HCT116 (cell line): ENCODE measurements around the gene CCNC. TPM values are rescaled to one million over a fixed set of nuclear protein-coding genes. Genes with fewer than 3 reads are reported as not detected.

Experiments
- ATAC-seq: fragments of 200-7000 bp; cut with Tn5 transposase; 2 replicates; pipeline ENCODE4 v1.9.1; 2020; ENCODE audit warnings: mild to moderate bottlenecking, moderate library complexity
- BruUV-seq: library from RNA; stranded (reverse); fragments of 400-500 nt; replicated peaks from 2 replicates; lab custom pipeline; 2021; lab: Mats Ljungman, UMichigan
- CTCF ChIA-PET: fragments of 300-600 bp; sonication (Branson Sonifier 250); formaldehyde crosslinking; loops from one replicate; lab custom pipeline; 2021; ENCODE audit warnings: antibody characterized with exemption; lab: Charles Lee
- POLR2A ChIA-PET: fragments of 300-600, 350-600 bp; sonication (Branson Sonifier 250); formaldehyde crosslinking; loops from one replicate; lab custom pipeline; 2021; ENCODE audit warnings: antibody characterized with exemption; lab: Charles Lee
- RAD21 ChIA-PET, 2 experiments: fragments of 300-600 bp; sonication (Branson Sonifier 250); formaldehyde crosslinking; loops; one replicate each; lab custom pipeline; 2023; ENCODE audit warnings: low total read pairs in 2 of 2; ENCODE audit not compliant: uncharacterized antibody in 2 of 2, unreplicated experiment in 2 of 2, low non-redundant PET in 1 of 2; lab: Charles Lee
- DNase-seq: peaks from one replicate; pipeline ENCODE4 v3.0.0-alpha.2; 2010; ENCODE audit warnings: low read depth, low spot score
- H2AFZ ChIP-seq: fragments of 200-600 bp; shearing (Covaris generic), sonication (generic); 2 replicates; pipeline ENCODE4 v1.6.1; 2017; ENCODE audit warnings: low read depth, mixed run types, mixed read lengths, antibody characterized with exemption, low read length; ENCODE audit not compliant: poor library complexity, severe bottlenecking
- H3K27ac ChIP-seq: 2 replicates; pipeline ENCODE4 v1.5.1; 2012; ENCODE audit warnings: low read depth, low read length
- H3K27me3 ChIP-seq: fragments of 200-600 bp; sonication (generic); 2 replicates; pipeline ENCODE4 v1.6.1; 2016; ENCODE audit warnings: mixed run types, low read length, mixed read lengths; ENCODE audit not compliant: insufficient read depth
- H3K36me3 ChIP-seq, 2 experiments: fragments of 200-500 bp in 1 of 2; fragments of 200-600 bp in 1 of 2; sonication (Bioruptor generic) in 1 of 2; sonication (generic) in 1 of 2; 2 replicates each; pipeline versions ENCODE4 v1.5.1 to v1.6.1; 2014 to 2016; ENCODE audit warnings: low read length in 2 of 2, inconsistent platforms in 1 of 2, mixed read lengths in 1 of 2, mixed run types in 1 of 2; ENCODE audit not compliant: insufficient read depth in 2 of 2, control insufficient read depth in 1 of 2
- H3K4me1 ChIP-seq, 2 experiments: fragments of 200-600 bp in 1 of 2; sonication (generic) in 1 of 2; 2 replicates each; pipeline versions ENCODE4 v1.5.1 to v1.6.1; 2012 to 2017; ENCODE audit warnings: low read length in 2 of 2, inconsistent platforms in 1 of 2, mild to moderate bottlenecking in 1 of 2, mixed read lengths in 1 of 2, mixed run types in 1 of 2, moderate library complexity in 1 of 2; ENCODE audit not compliant: insufficient read depth in 2 of 2, control insufficient read depth in 1 of 2
- H3K4me2 ChIP-seq: fragments of 200-600 bp; sonication (generic); 2 replicates; pipeline ENCODE4 v1.6.1; 2017; ENCODE audit warnings: mixed run types, low read length, mixed read lengths
- H3K4me3 ChIP-seq, 2 experiments: fragments of 200-600 bp in 1 of 2; sonication (generic) in 1 of 2; replicated peaks in 1 of 2; 2 replicates each; pipeline ENCODE4 v1.5.1; 2011 to 2016; ENCODE audit warnings: low read length in 2 of 2, control low read depth in 1 of 2, low read depth in 1 of 2, mild to moderate bottlenecking in 1 of 2, mixed read lengths in 1 of 2, mixed run types in 1 of 2
- H3K79me2 ChIP-seq: fragments of 200-600 bp; sonication (generic); 2 replicates; pipeline ENCODE4 v1.6.1; 2017; ENCODE audit warnings: mild to moderate bottlenecking, mixed run types, low read length, moderate library complexity, mixed read lengths; ENCODE audit not compliant: insufficient read depth
- H3K9ac ChIP-seq: fragments of 200-600 bp; sonication (generic); 2 replicates; pipeline ENCODE4 v1.6.1; 2016; ENCODE audit warnings: low read length, mixed read lengths
- H3K9me2 ChIP-seq: fragments of 200-600 bp; sonication (generic), shearing (Covaris generic); 2 replicates; pipeline ENCODE4 v1.6.1; 2017; ENCODE audit warnings: mixed run types, mild to moderate bottlenecking, moderate library complexity; ENCODE audit not compliant: insufficient read depth
- H3K9me3 ChIP-seq, 2 experiments: fragments of 200-500 bp in 1 of 2; fragments of 200-600 bp in 1 of 2; sonication (Bioruptor generic) in 1 of 2; sonication (generic) in 1 of 2; 2 replicates each; pipeline ENCODE4 v1.6.1; 2014 to 2017; ENCODE audit warnings: low read length in 2 of 2, mixed read lengths in 2 of 2, inconsistent platforms in 1 of 2, low read depth in 1 of 2, mild to moderate bottlenecking in 1 of 2, mixed run types in 1 of 2, moderate library complexity in 1 of 2; ENCODE audit not compliant: control insufficient read depth in 1 of 2, insufficient read depth in 1 of 2
- H4K20me1 ChIP-seq: fragments of 200-600 bp; sonication (generic), shearing (Covaris generic); 2 replicates; pipeline ENCODE4 v1.6.1; 2017; ENCODE audit warnings: mixed run types, mild to moderate bottlenecking, moderate library complexity; ENCODE audit not compliant: insufficient read depth
- ATF3 ChIP-seq: IDR thresholded peaks from 2 replicates; pipeline ENCODE4 v1.6.1; 2012
- CBX3 ChIP-seq: IDR thresholded peaks from 2 replicates; pipeline ENCODE4 v1.6.1; 2012; ENCODE audit warnings: low read depth
- CTCF ChIP-seq, 3 experiments: fragments of 200-600 bp in 1 of 3; sonication (generic) in 1 of 3; IDR thresholded peaks in 2 of 3; conservative IDR thresholded peaks in 1 of 3; 2 replicates each; pipeline ENCODE4 v1.5.1; 2012 to 2017; ENCODE audit warnings: low read depth in 2 of 3, low read length in 2 of 3, antibody characterized with exemption in 1 of 3, borderline replicate concordance in 1 of 3, control low read depth in 1 of 3, mild to moderate bottlenecking in 1 of 3, mixed read lengths in 1 of 3, mixed run types in 1 of 3, moderate library complexity in 1 of 3; ENCODE audit not compliant: insufficient read depth in 1 of 3
- EGR1 ChIP-seq: IDR thresholded peaks from 2 replicates; pipeline ENCODE4 v1.6.1; 2012; ENCODE audit warnings: low read depth
- FOSL1 ChIP-seq: IDR thresholded peaks from 2 replicates; pipeline ENCODE4 v1.6.1; 2012; ENCODE audit warnings: low read depth
- MAX ChIP-seq: IDR thresholded peaks from 2 replicates; pipeline ENCODE4 v1.6.1; 2012
- POLR2AphosphoS5 ChIP-seq: IDR thresholded peaks from 2 replicates; pipeline ENCODE4 v1.6.1; 2011; ENCODE audit warnings: mild to moderate bottlenecking, low read depth, low read length, moderate library complexity
- REST ChIP-seq: IDR thresholded peaks from 2 replicates; pipeline ENCODE4 v1.6.1; 2012; ENCODE audit warnings: low read depth
- SIN3A ChIP-seq: IDR thresholded peaks from 2 replicates; pipeline ENCODE4 v1.6.1; 2012; ENCODE audit warnings: low read depth
- SRF ChIP-seq: IDR thresholded peaks from 2 replicates; pipeline ENCODE4 v1.6.1; 2012; ENCODE audit warnings: low read depth
- TCF7L2 ChIP-seq: IDR thresholded peaks from 2 replicates; pipeline ENCODE4 v1.7.0; 2011; ENCODE audit warnings: borderline replicate concordance, inconsistent platforms; ENCODE audit not compliant: insufficient read depth, insufficient read length; ENCODE audit errors: extremely low read depth
- YY1 ChIP-seq: IDR thresholded peaks from 2 replicates; pipeline ENCODE4 v1.6.1; 2011; ENCODE audit warnings: low read length, low read depth, moderate library complexity, mild to moderate bottlenecking; ENCODE audit not compliant: insufficient replicate concordance; ENCODE audit errors: extremely low read depth
- ZFX ChIP-seq: fragments of 450-650 bp; IDR thresholded peaks from 2 replicates; pipeline ENCODE4 v1.6.1; 2017
- ZNF274 ChIP-seq: fragments of 200-500 bp; sonication (Bioruptor generic); IDR thresholded peaks from 2 replicates; pipeline ENCODE4 v1.6.1; 2014; ENCODE audit warnings: mild to moderate bottlenecking, low read depth, low read length, inconsistent platforms
- intact Hi-C: fragments of 100-400 bp; cut with micrococcal nuclease; formaldehyde crosslinking; loops from 2 replicates; pipeline ENCODE4 v1.10.0; 2022
- total RNA-seq: library from RNA; stranded (reverse); gene quantifications from one replicate; pipeline ENCODE4 v1.2.1, GENCODE V29; 2021; ENCODE audit not compliant: unreplicated experiment

The CCNC gene
- total RNA-seq, 1 experiment from 2014 or later = 78.5 TPM

- RAD21 ChIA-PET = no interaction called here
- no peak overlapping the region for H3K4me3 ChIP-seq
- H2AFZ ChIP-seq = no peak overlapping the region
- no peaks in the 10 kb centered on the region for H3K79me2 ChIP-seq
- H3K27me3 ChIP-seq = no peaks in the 10 kb centered on the region
- no peak for DNase-seq
- no peak overlapping the region for H3K4me2 ChIP-seq
- H4K20me1 ChIP-seq = no peaks in the 10 kb centered on the region
- no peaks in the 10 kb centered on the region for H3K36me3 ChIP-seq
- H3K9me2 ChIP-seq = no peaks in the 10 kb centered on the region
- ATAC-seq = no peak
- no TSS peak for BruUV-seq
- H3K9ac ChIP-seq = no peak overlapping the region
- no peak overlapping the region for H3K27ac ChIP-seq
- no peaks in the 10 kb centered on the region for H3K9me3 ChIP-seq
- TF ChIP-seq CTCF (IDR thresholded peaks at IDR 0.05 in 2 of 3, conservative IDR thresholded peaks at IDR 0.05 in 1 of 3; ENCODE audit: borderline replicate concordance in 1 of 3, insufficient read depth in 1 of 3, low read depth in 2 of 3, low read length in 2 of 3) (no peak), CBX3 (no peak), SIN3A (no peak), YY1 (no peak), EGR1 (no peak), TCF7L2 (no peak), SRF (no peak), FOSL1 (no peak), ATF3 (no peak), MAX (no peak), ZFX (no peak), ZNF274 (no peak), POLR2AphosphoS5 (no peak), REST (no peak)
- H3K4me1 ChIP-seq = no peaks in the 10 kb centered on the region
- CTCF ChIA-PET = no interaction called here
- POLR2A ChIA-PET = no interaction called here
- intact Hi-C loops = no loop called here
Observed at GRCh38 chr6:99591673-99592364, 23.4 kb upstream of the CCNC start.
